HuH-7 (cell line): Measurements from ENCODE around the gene TUT7.
"Not testable (repeated sequence)": the region's sequence is repeated elsewhere in the genome, so short reads cannot be mapped to it uniquely, and the experiment has no call there.

Experiments
- DNase-seq: peaks from one replicate; pipeline ENCODE4 v3.0.0; 2011; ENCODE audit warnings: low spot score

Gene TUT7

GRCh38 chr9:86350006-86350760 is 4.0 kb downstream of the TUT7 start:
- no peak for DNase-seq

GRCh38 chr9:86349271-86349670 is 4.9 kb downstream of the TUT7 start:
- DNase-seq, result no peak

- no peak for DNase-seq
Observed at GRCh38 chr9:86347991-86348390, 6.2 kb downstream of the TUT7 start.

- no peak for DNase-seq
Observed at GRCh38 chr9:86344818-86345217, 9.4 kb downstream of the TUT7 start.

- no peak for DNase-seq
Observed at GRCh38 chr9:86342269-86342668, 11.9 kb downstream of the TUT7 start.

- no peak for DNase-seq
Observed at GRCh38 chr9:86341007-86341491, 13.2 kb downstream of the TUT7 start.

- no peak for DNase-seq
Observed at GRCh38 chr9:86340356-86341006, 13.7 kb downstream of the TUT7 start.

- no peak for DNase-seq
Observed at GRCh38 chr9:86337469-86338108, 16.6 kb downstream of the TUT7 start.

- DNase-seq, result no peak
Observed at GRCh38 chr9:86336058-86336457, 18.2 kb downstream of the TUT7 start.

GRCh38 chr9:86333651-86334050 is 20.6 kb downstream of the TUT7 start:
- DNase-seq, result no peak

GRCh38 chr9:86330186-86330585 is 24.0 kb downstream of the TUT7 start:
- no peak for DNase-seq

GRCh38 chr9:86329649-86330048 is 24.6 kb downstream of the TUT7 start:
- DNase-seq, result no peak

- no peak for DNase-seq
Observed at GRCh38 chr9:86328156-86328555, 26.1 kb downstream of the TUT7 start.

GRCh38 chr9:86326536-86326935 is 27.7 kb downstream of the TUT7 start:
- DNase-seq, result no peak

GRCh38 chr9:86324901-86325300 is 29.3 kb downstream of the TUT7 start:
- no peak for DNase-seq

- no peak for DNase-seq
Observed at GRCh38 chr9:86324308-86324707, 29.9 kb downstream of the TUT7 start.

GRCh38 chr9:86322973-86323644 is 31.1 kb downstream of the TUT7 start:
- no peak for DNase-seq

- DNase-seq, result no peak
Observed at GRCh38 chr9:86321373-86321772, 32.8 kb downstream of the TUT7 start.

GRCh38 chr9:86318187-86318586 is 36.0 kb downstream of the TUT7 start:
- DNase-seq, result no peak

- no peak for DNase-seq
Observed at GRCh38 chr9:86315078-86315477, 39.1 kb downstream of the TUT7 start.

GRCh38 chr9:86312959-86313358 is 41.3 kb downstream of the TUT7 start:
- not testable (repeated sequence) for DNase-seq

- no peak for DNase-seq
Observed at GRCh38 chr9:86308687-86309086, 45.5 kb downstream of the TUT7 start.
